Uterus (tissue), 2 donors: Measurements from ENCODE around the gene INPP1.

Source experiments
- POLR2A ChIP-seq, 2 donors: fragments of 450-650 bp; IDR thresholded peaks; one replicate each; pipeline ENCODE4 v1.6.1; 2016; ENCODE audit warnings: antibody characterized with exemption in 2 of 2, mild to moderate bottlenecking in 1 of 2, moderate library complexity in 1 of 2
- TF ChIP-seq, protein P1 (sequence below), 4 experiments: fragments of 200-600 bp in 2 of 4; fragments of 450-650 bp in 2 of 4; sonication (generic) in 2 of 4; IDR thresholded peaks; one replicate each; pipeline ENCODE4 v1.5.1; 2016 to 2019; ENCODE audit warnings: antibody characterized with exemption in 4 of 4, mild to moderate bottlenecking in 2 of 4, moderate library complexity in 1 of 4

DNA sequence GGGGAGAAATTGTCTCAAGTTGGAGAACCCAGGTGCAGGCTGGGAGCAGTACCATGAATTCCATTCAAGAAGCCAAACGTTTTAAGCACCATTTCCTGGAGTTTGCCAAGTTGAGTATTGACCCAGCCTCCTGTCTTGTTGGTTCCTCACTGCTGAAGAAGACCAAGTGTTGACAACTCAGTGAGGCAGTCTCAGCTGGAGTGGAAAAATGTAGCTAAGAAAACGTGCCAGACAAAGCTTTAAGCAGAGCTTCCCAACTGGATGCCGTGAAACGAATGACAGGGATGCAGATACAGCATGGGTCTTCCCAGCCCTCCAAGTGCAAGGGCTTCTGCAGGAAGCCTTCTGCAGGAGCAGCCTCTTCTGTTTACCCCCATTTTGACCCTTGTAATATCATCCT, 778 bp upstream of the INPP1 start:
- TF ChIP-seq POLR2A (IDR thresholded peaks at IDR 0.05) = no peak
- TF ChIP-seq, protein P1, sequence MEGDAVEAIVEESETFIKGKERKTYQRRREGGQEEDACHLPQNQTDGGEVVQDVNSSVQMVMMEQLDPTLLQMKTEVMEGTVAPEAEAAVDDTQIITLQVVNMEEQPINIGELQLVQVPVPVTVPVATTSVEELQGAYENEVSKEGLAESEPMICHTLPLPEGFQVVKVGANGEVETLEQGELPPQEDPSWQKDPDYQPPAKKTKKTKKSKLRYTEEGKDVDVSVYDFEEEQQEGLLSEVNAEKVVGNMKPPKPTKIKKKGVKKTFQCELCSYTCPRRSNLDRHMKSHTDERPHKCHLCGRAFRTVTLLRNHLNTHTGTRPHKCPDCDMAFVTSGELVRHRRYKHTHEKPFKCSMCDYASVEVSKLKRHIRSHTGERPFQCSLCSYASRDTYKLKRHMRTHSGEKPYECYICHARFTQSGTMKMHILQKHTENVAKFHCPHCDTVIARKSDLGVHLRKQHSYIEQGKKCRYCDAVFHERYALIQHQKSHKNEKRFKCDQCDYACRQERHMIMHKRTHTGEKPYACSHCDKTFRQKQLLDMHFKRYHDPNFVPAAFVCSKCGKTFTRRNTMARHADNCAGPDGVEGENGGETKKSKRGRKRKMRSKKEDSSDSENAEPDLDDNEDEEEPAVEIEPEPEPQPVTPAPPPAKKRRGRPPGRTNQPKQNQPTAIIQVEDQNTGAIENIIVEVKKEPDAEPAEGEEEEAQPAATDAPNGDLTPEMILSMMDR (IDR thresholded peaks at IDR 0.05) = no peak
